GM23338 (cell line): ENCODE results near the gene GNA15. TPM values are rescaled to one million over a fixed set of nuclear protein-coding genes. Genes with fewer than 3 reads are reported as not detected.
"Not testable (repeated sequence)": the region's sequence is repeated elsewhere in the genome, so short reads cannot be mapped to it uniquely, and the experiment has no call there.

Source experiments
- ATAC-seq: fragments of 200-7000 bp; cut with Tn5 transposase; 3 replicates; pipeline ENCODE4 v1.9.1; 2020
- DNase-seq: peaks from one replicate; pipeline ENCODE4 v3.0.0-alpha.2; 2015; ENCODE audit warnings: low spot score
- H2AFZ ChIP-seq: fragments of 200-600 bp; sonication (generic); 2 replicates; pipeline ENCODE4 v1.8.0; 2016; ENCODE audit warnings: antibody characterized with exemption, mild to moderate bottlenecking, moderate library complexity
- H3F3A ChIP-seq: fragments of 200-600 bp; sonication (generic); replicated peaks from 2 replicates; pipeline ENCODE4 v1.8.0; 2017; ENCODE audit warnings: antibody characterized with exemption, mixed run types, low read depth
- H3K27ac ChIP-seq: fragments of 200-600 bp; sonication (generic); 2 replicates; pipeline ENCODE4 v1.6.1; 2016; ENCODE audit warnings: low read depth
- H3K27me3 ChIP-seq: fragments of 200-600 bp; sonication (generic); 2 replicates; pipeline ENCODE4 v1.8.0; 2016; ENCODE audit warnings: mild to moderate bottlenecking, mixed run types, moderate library complexity; ENCODE audit not compliant: insufficient read depth
- H3K36me3 ChIP-seq: fragments of 200-600 bp; sonication (generic); 2 replicates; pipeline ENCODE4 v1.8.0; 2016; ENCODE audit warnings: mild to moderate bottlenecking; ENCODE audit not compliant: insufficient read depth
- H3K4me1 ChIP-seq: fragments of 200-600 bp; sonication (generic); 2 replicates; pipeline ENCODE4 v1.8.0; 2016; ENCODE audit warnings: mild to moderate bottlenecking, moderate library complexity; ENCODE audit not compliant: insufficient read depth
- H3K4me2 ChIP-seq: fragments of 200-600 bp; sonication (generic); 2 replicates; pipeline ENCODE4 v1.7.1; 2017; ENCODE audit warnings: mixed run types
- H3K4me3 ChIP-seq: fragments of 200-600 bp; sonication (generic); 2 replicates; pipeline ENCODE4 v1.6.1; 2016; ENCODE audit warnings: mixed run types
- H3K79me2 ChIP-seq: fragments of 200-600 bp; sonication (generic); replicated peaks from 2 replicates; pipeline ENCODE4 v1.8.0; 2017; ENCODE audit warnings: mild to moderate bottlenecking; ENCODE audit not compliant: insufficient read depth
- H3K9me2 ChIP-seq: fragments of 200-600 bp; sonication (generic); 2 replicates; pipeline ENCODE4 v1.8.0; 2017; ENCODE audit not compliant: insufficient read depth
- H4K20me1 ChIP-seq: fragments of 200-600 bp; sonication (generic); replicated peaks from 2 replicates; pipeline ENCODE4 v1.8.0; 2017; ENCODE audit warnings: mild to moderate bottlenecking; ENCODE audit not compliant: insufficient read depth
- H3K27ac Mint-ChIP-seq: 2 replicates; pipeline ENCODE4 v1.8.0; 2020; ENCODE audit warnings: inconsistent platforms, mild to moderate bottlenecking, moderate library complexity, mixed read lengths
- H3K27me3 Mint-ChIP-seq: 3 replicates; pipeline ENCODE4 v1.8.0; 2022; ENCODE audit warnings: low read depth, mild to moderate bottlenecking, moderate library complexity, mixed read lengths, inconsistent platforms; ENCODE audit not compliant: insufficient read depth, poor library complexity
- H3K36me3 Mint-ChIP-seq: 3 replicates; pipeline ENCODE4 v1.8.0; 2021; ENCODE audit warnings: low read depth, mild to moderate bottlenecking, inconsistent platforms, moderate library complexity, mixed read lengths
- H3K4me1 Mint-ChIP-seq: 3 replicates; pipeline ENCODE4 v1.8.0; 2020; ENCODE audit warnings: mild to moderate bottlenecking, inconsistent platforms, mixed read lengths
- H3K4me3 Mint-ChIP-seq: 3 replicates; pipeline ENCODE4 v1.8.0; 2021; ENCODE audit warnings: moderate library complexity, mild to moderate bottlenecking, inconsistent platforms, mixed read lengths
- H3K9me3 Mint-ChIP-seq: 3 replicates; pipeline ENCODE4 v1.8.0; 2020; ENCODE audit warnings: moderate library complexity, mild to moderate bottlenecking, inconsistent platforms, mixed read lengths
- polyA plus RNA-seq: library from polyadenylated mRNA; unstranded; fragments of >200 nt; fragmentation: Nextera tagmentation; extraction: Ambion mirVana; gene quantifications from 2 replicates; pipeline ENCODE4 v1.2.1, GENCODE V29; 2016
- total RNA-seq: library from RNA; depleted of rRNA; stranded (reverse); fragments of >200 nt; shearing (Covaris generic); gene quantifications from 2 replicates; pipeline ENCODE4 v1.2.3, GENCODE V29; 2014
- TF ChIP-seq, protein P1 (sequence below): fragments of 250-450 bp; sonication (Bioruptor Pico); IDR thresholded peaks from 2 replicates; pipeline ENCODE4 v1.5.0; 2020; ENCODE audit warnings: mild to moderate bottlenecking, moderate library complexity

The GNA15 gene
- total and polyA plus RNA-seq, 2 experiments from 2014 or later: 0.14 to 0.31 TPM

DNA sequence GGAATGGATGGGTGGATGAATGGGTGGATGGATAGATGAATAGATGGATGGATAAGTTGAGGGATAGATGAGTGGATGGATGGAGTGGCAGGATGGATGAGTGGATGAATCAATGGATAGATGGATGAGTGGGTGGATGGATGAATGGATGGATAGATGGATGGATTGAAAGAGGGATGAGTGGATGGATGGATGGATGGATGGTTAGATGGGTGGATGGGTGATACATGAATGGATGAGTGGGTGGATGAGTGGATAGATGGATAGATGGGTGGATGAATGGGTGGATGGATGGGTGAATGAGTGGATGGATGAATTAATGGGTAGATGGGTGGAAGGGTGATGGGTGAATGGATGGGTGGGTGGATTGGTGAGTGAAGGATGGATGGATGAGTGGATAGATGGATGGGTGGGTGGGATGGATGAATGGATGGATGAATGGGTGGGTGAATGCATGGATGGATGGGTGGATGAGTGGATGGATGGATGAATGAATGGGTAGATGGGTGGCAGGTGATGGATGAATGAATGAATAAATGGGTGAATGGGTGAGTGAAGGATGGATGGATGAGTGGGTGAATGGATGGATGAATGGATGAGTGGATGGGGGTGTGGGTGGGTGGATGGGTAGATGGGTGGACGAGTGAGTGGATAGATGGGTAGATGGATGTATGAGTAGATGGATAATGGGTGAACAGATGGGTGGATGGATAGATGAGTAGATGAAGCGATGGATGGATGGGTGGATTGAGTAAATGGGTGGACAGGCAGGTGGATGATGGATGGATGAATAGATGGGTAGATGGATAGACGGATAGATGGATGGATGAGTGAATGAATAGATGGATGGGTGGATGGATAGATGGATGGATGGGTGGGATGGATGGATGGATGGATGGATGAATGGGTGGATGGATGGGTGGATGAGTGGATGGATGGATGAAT lies 17.7 kb downstream of the GNA15 start (continued):
- TF ChIP-seq, protein P1, sequence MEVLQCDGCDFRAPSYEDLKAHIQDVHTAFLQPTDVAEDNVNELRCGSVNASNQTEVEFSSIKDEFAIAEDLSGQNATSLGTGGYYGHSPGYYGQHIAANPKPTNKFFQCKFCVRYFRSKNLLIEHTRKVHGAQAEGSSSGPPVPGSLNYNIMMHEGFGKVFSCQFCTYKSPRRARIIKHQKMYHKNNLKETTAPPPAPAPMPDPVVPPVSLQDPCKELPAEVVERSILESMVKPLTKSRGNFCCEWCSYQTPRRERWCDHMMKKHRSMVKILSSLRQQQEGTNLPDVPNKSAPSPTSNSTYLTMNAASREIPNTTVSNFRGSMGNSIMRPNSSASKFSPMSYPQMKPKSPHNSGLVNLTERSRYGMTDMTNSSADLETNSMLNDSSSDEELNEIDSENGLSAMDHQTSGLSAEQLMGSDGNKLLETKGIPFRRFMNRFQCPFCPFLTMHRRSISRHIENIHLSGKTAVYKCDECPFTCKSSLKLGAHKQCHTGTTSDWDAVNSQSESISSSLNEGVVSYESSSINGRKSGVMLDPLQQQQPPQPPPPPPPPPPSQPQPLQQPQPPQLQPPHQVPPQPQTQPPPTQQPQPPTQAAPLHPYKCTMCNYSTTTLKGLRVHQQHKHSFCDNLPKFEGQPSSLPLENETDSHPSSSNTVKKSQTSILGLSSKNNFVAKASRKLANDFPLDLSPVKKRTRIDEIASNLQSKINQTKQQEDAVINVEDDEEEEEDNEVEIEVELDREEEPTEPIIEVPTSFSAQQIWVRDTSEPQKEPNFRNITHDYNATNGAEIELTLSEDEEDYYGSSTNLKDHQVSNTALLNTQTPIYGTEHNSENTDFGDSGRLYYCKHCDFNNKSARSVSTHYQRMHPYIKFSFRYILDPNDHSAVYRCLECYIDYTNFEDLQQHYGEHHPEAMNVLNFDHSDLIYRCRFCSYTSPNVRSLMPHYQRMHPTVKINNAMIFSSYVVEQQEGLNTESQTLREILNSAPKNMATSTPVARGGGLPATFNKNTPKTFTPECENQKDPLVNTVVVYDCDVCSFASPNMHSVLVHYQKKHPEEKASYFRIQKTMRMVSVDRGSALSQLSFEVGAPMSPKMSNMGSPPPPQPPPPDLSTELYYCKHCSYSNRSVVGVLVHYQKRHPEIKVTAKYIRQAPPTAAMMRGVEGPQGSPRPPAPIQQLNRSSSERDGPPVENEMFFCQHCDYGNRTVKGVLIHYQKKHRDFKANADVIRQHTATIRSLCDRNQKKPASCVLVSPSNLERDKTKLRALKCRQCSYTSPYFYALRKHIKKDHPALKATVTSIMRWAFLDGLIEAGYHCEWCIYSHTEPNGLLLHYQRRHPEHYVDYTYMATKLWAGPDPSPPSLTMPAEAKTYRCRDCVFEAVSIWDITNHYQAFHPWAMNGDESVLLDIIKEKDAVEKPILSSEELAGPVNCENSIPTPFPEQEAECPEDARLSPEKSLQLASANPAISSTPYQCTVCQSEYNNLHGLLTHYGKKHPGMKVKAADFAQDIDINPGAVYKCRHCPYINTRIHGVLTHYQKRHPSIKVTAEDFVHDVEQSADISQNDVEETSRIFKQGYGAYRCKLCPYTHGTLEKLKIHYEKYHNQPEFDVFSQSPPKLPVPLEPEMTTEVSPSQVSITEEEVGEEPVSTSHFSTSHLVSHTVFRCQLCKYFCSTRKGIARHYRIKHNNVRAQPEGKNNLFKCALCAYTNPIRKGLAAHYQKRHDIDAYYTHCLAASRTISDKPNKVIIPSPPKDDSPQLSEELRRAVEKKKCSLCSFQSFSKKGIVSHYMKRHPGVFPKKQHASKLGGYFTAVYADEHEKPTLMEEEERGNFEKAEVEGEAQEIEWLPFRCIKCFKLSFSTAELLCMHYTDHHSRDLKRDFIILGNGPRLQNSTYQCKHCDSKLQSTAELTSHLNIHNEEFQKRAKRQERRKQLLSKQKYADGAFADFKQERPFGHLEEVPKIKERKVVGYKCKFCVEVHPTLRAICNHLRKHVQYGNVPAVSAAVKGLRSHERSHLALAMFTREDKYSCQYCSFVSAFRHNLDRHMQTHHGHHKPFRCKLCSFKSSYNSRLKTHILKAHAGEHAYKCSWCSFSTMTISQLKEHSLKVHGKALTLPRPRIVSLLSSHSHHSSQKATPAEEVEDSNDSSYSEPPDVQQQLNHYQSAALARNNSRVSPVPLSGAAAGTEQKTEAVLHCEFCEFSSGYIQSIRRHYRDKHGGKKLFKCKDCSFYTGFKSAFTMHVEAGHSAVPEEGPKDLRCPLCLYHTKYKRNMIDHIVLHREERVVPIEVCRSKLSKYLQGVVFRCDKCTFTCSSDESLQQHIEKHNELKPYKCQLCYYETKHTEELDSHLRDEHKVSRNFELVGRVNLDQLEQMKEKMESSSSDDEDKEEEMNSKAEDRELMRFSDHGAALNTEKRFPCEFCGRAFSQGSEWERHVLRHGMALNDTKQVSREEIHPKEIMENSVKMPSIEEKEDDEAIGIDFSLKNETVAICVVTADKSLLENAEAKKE (CRISPR knock-in tag): no peak

DNA sequence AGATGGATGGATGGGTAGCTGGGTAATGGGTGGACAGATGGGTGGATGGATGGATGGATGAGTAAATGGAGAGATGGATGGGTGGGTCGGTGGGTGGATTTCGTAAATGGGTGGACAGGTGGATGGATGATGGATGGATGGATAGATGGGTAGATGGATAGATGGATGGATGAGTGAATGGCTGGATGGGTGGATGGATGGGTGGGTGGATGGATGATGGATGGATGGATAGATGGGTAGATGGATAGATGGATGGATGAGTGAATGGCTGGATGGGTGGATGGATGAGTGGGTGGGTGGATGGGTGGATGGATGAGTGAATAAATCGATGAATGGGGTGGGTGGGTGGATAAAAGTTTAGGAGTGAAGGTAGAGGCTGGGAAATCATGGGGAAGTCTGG lies 18.6 kb downstream of the GNA15 start:
- not testable (repeated sequence) for ATAC-seq, H3K4me3 Mint-ChIP-seq, H3K4me3 ChIP-seq, H3K36me3 Mint-ChIP-seq, H3K36me3 ChIP-seq, H3K27me3 ChIP-seq, H3K4me1 Mint-ChIP-seq, H3K4me1 ChIP-seq, H3K4me2 ChIP-seq, H3K27ac ChIP-seq, H3K9me2 ChIP-seq, H3K9me3 Mint-ChIP-seq, DNase-seq, H4K20me1 ChIP-seq, H3K27me3 Mint-ChIP-seq, H3K79me2 ChIP-seq, H3F3A ChIP-seq, H3K27ac Mint-ChIP-seq, H2AFZ ChIP-seq
